H1 (cell line): ENCODE measurements around the gene EPN2. TPM values are rescaled to one million over a fixed set of nuclear protein-coding genes. Genes with fewer than 3 reads are reported as not detected.

Experiments
- CTCF ChIA-PET: fragments of 300-600 bp; sonication (Branson Sonifier 250); formaldehyde crosslinking; loops from one replicate; lab custom pipeline; 2021; ENCODE audit not compliant: partially characterized antibody; lab: Charles Lee
- POLR2A ChIA-PET: fragments of 300-600 bp; sonication (Branson Sonifier 250); formaldehyde crosslinking; loops from one replicate; lab custom pipeline; 2021; ENCODE audit warnings: inconsistent platforms; ENCODE audit not compliant: partially characterized antibody; lab: Charles Lee
- DNase-seq, 2 experiments: peaks; one replicate each; pipeline versions ENCODE4 v3.0.0 to v3.0.0-alpha.2; 2010 to 2022; ENCODE audit warnings: low spot score in 2 of 2, low read depth in 1 of 2, mixed read lengths in 1 of 2
- FAIRE-seq: peaks from 2 replicates; lab custom pipeline; 2011; peaks lifted over from hg19 to GRCh38; lab: Jason Lieb, UNC
- H2AFZ ChIP-seq: 2 replicates; pipeline ENCODE4 v1.8.1; 2012; ENCODE audit warnings: low read length, inconsistent platforms
- H2AK5ac ChIP-seq: 2 replicates; pipeline ENCODE4 v1.6.1; 2013; ENCODE audit warnings: low read depth, low read length
- H2BK120ac ChIP-seq: replicated peaks from 2 replicates; pipeline ENCODE3; 2013; ENCODE audit warnings: low read depth, low read length, inconsistent platforms
- H2BK12ac ChIP-seq: 2 replicates; pipeline ENCODE4 v1.6.1; 2013; ENCODE audit warnings: low read depth, low read length
- H2BK15ac ChIP-seq: 2 replicates; pipeline ENCODE4 v1.6.1; 2013; ENCODE audit warnings: low read length
- H2BK20ac ChIP-seq: 2 replicates; pipeline ENCODE4 v1.6.1; 2013; ENCODE audit warnings: low read length
- H2BK5ac ChIP-seq: 2 replicates; pipeline ENCODE4 v1.6.1; 2013; ENCODE audit warnings: low read depth, low read length
- H3K14ac ChIP-seq: 2 replicates; pipeline ENCODE4 v1.6.1; 2013; ENCODE audit warnings: inconsistent platforms; ENCODE audit not compliant: insufficient read length
- H3K18ac ChIP-seq: 2 replicates; pipeline ENCODE4 v1.6.1; 2013; ENCODE audit warnings: low read length; ENCODE audit errors: extremely low read depth
- H3K23ac ChIP-seq: 2 replicates; pipeline ENCODE4 v1.6.1; 2013; ENCODE audit warnings: inconsistent platforms; ENCODE audit not compliant: insufficient read length
- H3K23me2 ChIP-seq: 2 replicates; pipeline ENCODE4 v1.6.1; 2013; ENCODE audit warnings: low read depth, low read length
- H3K27ac ChIP-seq: 2 replicates; pipeline ENCODE4 v1.6.1; 2011; ENCODE audit warnings: low read depth, low read length, inconsistent platforms
- H3K27me3 ChIP-seq, 4 experiments: replicated peaks in 1 of 4; 1 replicate in 1 of 4; 2 replicates in 3 of 4; pipeline versions ENCODE4 v1.6.1 to v1.8.1; 2011 to 2013; ENCODE audit warnings: low read length in 3 of 4, mild to moderate bottlenecking in 3 of 4, inconsistent platforms in 2 of 4, mixed read lengths in 2 of 4, moderate library complexity in 1 of 4; ENCODE audit not compliant: control insufficient read depth in 3 of 4, insufficient read depth in 3 of 4; ENCODE audit errors: extremely low read depth in 1 of 4
- H3K36me3 ChIP-seq, 4 experiments: 2 replicates each; pipeline versions ENCODE4 v1.6.1 to v1.8.1; 2011 to 2013; ENCODE audit warnings: mild to moderate bottlenecking in 4 of 4, low read length in 3 of 4, moderate library complexity in 2 of 4, control low read depth in 1 of 4, inconsistent platforms in 1 of 4; ENCODE audit not compliant: insufficient read depth in 4 of 4, control insufficient read depth in 2 of 4
- H3K4ac ChIP-seq: replicated peaks from 2 replicates; pipeline ENCODE3; 2013; ENCODE audit warnings: low read length, low read depth, mixed read lengths, inconsistent platforms; ENCODE audit not compliant: insufficient read length
- H3K4me1 ChIP-seq, 4 experiments: replicated peaks in 1 of 4; 1 replicate in 1 of 4; 2 replicates in 3 of 4; pipeline versions ENCODE4 v1.6.1 to v1.8.1; 2011 to 2013; ENCODE audit warnings: low read length in 3 of 4, inconsistent platforms in 2 of 4, mixed read lengths in 1 of 4; ENCODE audit not compliant: insufficient read depth in 4 of 4, control insufficient read depth in 3 of 4
- H3K4me2 ChIP-seq, 2 experiments: 2 replicates each; pipeline versions ENCODE4 v1.6.1 to v1.8.1; 2011 to 2013; ENCODE audit warnings: low read depth in 2 of 2, low read length in 2 of 2, control low read depth in 1 of 2, inconsistent platforms in 1 of 2, mild to moderate bottlenecking in 1 of 2; ENCODE audit not compliant: insufficient read depth in 1 of 2
- H3K4me3 ChIP-seq, 4 experiments: fragments of 200-600, 300-600 bp in 1 of 4; sonication (generic), shearing (Covaris generic), sonication (Bioruptor Twin) in 1 of 4; 2 replicates each; pipeline versions ENCODE4 v1.5.1 to v1.8.1; 2011 to 2016; ENCODE audit warnings: low read length in 4 of 4, low read depth in 3 of 4, control low read depth in 2 of 4, inconsistent platforms in 2 of 4, mild to moderate bottlenecking in 2 of 4, mixed read lengths in 1 of 4, moderate library complexity in 1 of 4; ENCODE audit not compliant: insufficient read depth in 2 of 4; ENCODE audit errors: extremely low read depth in 1 of 4
- H3K56ac ChIP-seq: replicated peaks from 2 replicates; pipeline ENCODE3; 2013; ENCODE audit warnings: low read depth, mild to moderate bottlenecking, mixed read lengths, low read length, inconsistent platforms; ENCODE audit not compliant: insufficient read length
- H3K79me1 ChIP-seq: 2 replicates; pipeline ENCODE4 v1.6.1; 2013; ENCODE audit warnings: low read depth, low read length, control low read depth
- H3K79me2 ChIP-seq, 2 experiments: 2 replicates each; pipeline versions ENCODE4 v1.6.1 to v1.8.1; 2012 to 2013; ENCODE audit warnings: low read length in 2 of 2, mild to moderate bottlenecking in 2 of 2, inconsistent platforms in 1 of 2; ENCODE audit not compliant: insufficient read depth in 2 of 2, control insufficient read depth in 1 of 2
- H3K9ac ChIP-seq, 4 experiments: replicated peaks in 1 of 4; 1 replicate in 1 of 4; 2 replicates in 3 of 4; pipeline versions ENCODE4 v1.6.1 to v1.8.1; 2011 to 2013; ENCODE audit warnings: low read depth in 3 of 4, low read length in 3 of 4, control low read depth in 2 of 4, mild to moderate bottlenecking in 2 of 4, moderate library complexity in 2 of 4, inconsistent platforms in 1 of 4; ENCODE audit errors: extremely low read depth in 1 of 4
- H3K9me3 ChIP-seq, 2 experiments: 2 replicates each; pipeline versions ENCODE4 v1.6.1 to v1.8.1; 2012 to 2013; ENCODE audit warnings: mild to moderate bottlenecking in 2 of 2, moderate library complexity in 2 of 2, control low read depth in 1 of 2, inconsistent platforms in 1 of 2, low read depth in 1 of 2, low read length in 1 of 2, mixed read lengths in 1 of 2; ENCODE audit not compliant: insufficient read depth in 2 of 2
- H4K20me1 ChIP-seq, 2 experiments: replicated peaks in 1 of 2; 2 replicates each; pipeline versions ENCODE3 to v1.8.1; 2011 to 2013; ENCODE audit warnings: inconsistent platforms in 2 of 2, low read length in 2 of 2, mild to moderate bottlenecking in 1 of 2; ENCODE audit not compliant: insufficient read depth in 2 of 2, control insufficient read depth in 1 of 2
- H4K5ac ChIP-seq: 2 replicates; pipeline ENCODE4 v1.6.1; 2013; ENCODE audit warnings: low read length, low read depth, mixed read lengths, inconsistent platforms; ENCODE audit not compliant: insufficient read length
- H4K8ac ChIP-seq: 2 replicates; pipeline ENCODE4 v1.8.0; 2013; ENCODE audit warnings: mild to moderate bottlenecking, moderate library complexity, low read length, inconsistent platforms; ENCODE audit not compliant: insufficient read depth; ENCODE audit errors: extremely low read depth
- H4K91ac ChIP-seq: replicated peaks from 2 replicates; pipeline ENCODE3; 2013; ENCODE audit warnings: low read length, mixed read lengths, inconsistent platforms; ENCODE audit not compliant: insufficient read length
- CHD1 ChIP-seq: IDR thresholded peaks from 2 replicates; pipeline ENCODE4 v1.6.1; 2012; ENCODE audit warnings: low read depth, low read length, improper control_type of control experiment
- CHD2 ChIP-seq: IDR thresholded peaks from 2 replicates; pipeline ENCODE4 v1.6.1; 2012; ENCODE audit warnings: low read length, improper control_type of control experiment
- CREB1 ChIP-seq: IDR thresholded peaks from 2 replicates; pipeline ENCODE4 v1.6.1; 2012; ENCODE audit warnings: inconsistent platforms
- EZH2 ChIP-seq: fragments of 200-600 bp; sonication (generic); IDR thresholded peaks from 2 replicates; pipeline ENCODE4 v1.7.1; 2012; ENCODE audit warnings: low read depth, mild to moderate bottlenecking, moderate library complexity, low read length, inconsistent platforms; ENCODE audit not compliant: severe bottlenecking
- MAFK ChIP-seq: IDR thresholded peaks from 2 replicates; pipeline ENCODE4 v1.6.1; 2012; ENCODE audit warnings: low read depth, mild to moderate bottlenecking, improper control_type of control experiment, low read length
- PHF8 ChIP-seq: fragments of 200-600 bp; sonication (generic); conservative IDR thresholded peaks from 2 replicates; pipeline ENCODE4 v1.7.1; 2012; ENCODE audit warnings: low read depth, mild to moderate bottlenecking, inconsistent platforms, low read length, moderate library complexity
- RBBP5 ChIP-seq: IDR thresholded peaks from 2 replicates; pipeline ENCODE4 v1.7.1; 2012; ENCODE audit warnings: low read depth, mild to moderate bottlenecking, inconsistent platforms, low read length, moderate library complexity, borderline replicate concordance
- RXRA ChIP-seq: IDR thresholded peaks from 2 replicates; pipeline ENCODE4 v1.6.1; 2011; ENCODE audit warnings: low read depth, mild to moderate bottlenecking, low read length, moderate library complexity; ENCODE audit not compliant: insufficient read depth
- SAP30 ChIP-seq: fragments of 300-600 bp; sonication (generic); IDR thresholded peaks from 2 replicates; pipeline ENCODE4 v1.7.1; 2012; ENCODE audit warnings: low read length, moderate library complexity, mild to moderate bottlenecking, inconsistent platforms; ENCODE audit not compliant: insufficient read depth, insufficient replicate concordance
- SIN3A ChIP-seq, 2 experiments: IDR thresholded peaks in 1 of 2; conservative IDR thresholded peaks in 1 of 2; 2 replicates each; pipeline ENCODE4 v1.6.1; 2011 to 2012; ENCODE audit warnings: low read length in 2 of 2, improper control_type of control experiment in 1 of 2, low read depth in 1 of 2, mild to moderate bottlenecking in 1 of 2
- TEAD4 ChIP-seq: IDR thresholded peaks from 2 replicates; pipeline ENCODE4 v1.6.1; 2012; ENCODE audit warnings: low read depth, low read length, inconsistent platforms, mixed read lengths
- WGBS, 2 experiments: shearing (Covaris generic) in 1 of 2; methylation state at CpG; one replicate each; pipeline versions ENCODE4 v1.1.6 to v1.1.7; 2013 to 2015; ENCODE audit warnings: low lambda C conversion rate in 2 of 2, mixed read lengths in 2 of 2, inconsistent platforms in 1 of 2, low coverage in 1 of 2, missing lambda C conversion rate in 1 of 2; ENCODE audit not compliant: insufficient replicate concordance in 2 of 2, insufficient coverage in 1 of 2, insufficient read length in 1 of 2; ENCODE audit errors: extremely low coverage in 1 of 2, missing lambda C conversion rate in 1 of 2; 5-methylcytosine and 5-hydroxymethylcytosine counted together
- polyA plus RNA-seq, 7 experiments: library from polyadenylated mRNA; depleted of rRNA in 3 of 7; stranded (reverse) in 5 of 7; unstranded in 2 of 7; fragments of >200 nt in 5 of 7; fragments of 200-250 nt in 2 of 7; gene quantifications; 1 replicate in 5 of 7; 2 replicates in 1 of 7; 4 replicates in 1 of 7; pipeline versions ENCODE4 v1.2.1 to v1.2.3, GENCODE V29; 2011 to 2013; ENCODE audit warnings: missing spikeins in 2 of 7, mixed read lengths in 2 of 7
- total RNA-seq: library from RNA; stranded (reverse); fragmentation: NEBNext Ultra II Directional; extraction: Animal tissue kit (Norgen Biotek cat#: 25700); gene quantifications from 2 replicates; pipeline ENCODE4 v1.2.1, GENCODE V29; 2021

Gene EPN2
- total and polyA plus RNA-seq, 2 of the 8 experiments (the other 6 are each of a cell fraction or from before 2014, with no cell fraction given) = 28.7 to 55.8 TPM

- no peaks in the 10 kb centered on the region for H3K79me2 ChIP-seq
- FAIRE-seq = no peak
- no peak for DNase-seq
- H4K5ac ChIP-seq = no peak overlapping the region
- H2AFZ ChIP-seq = no peak overlapping the region
- no peak overlapping the region for H3K4me2 ChIP-seq
- ChIA-PET CTCF (interaction anchor here (1.4 to 2.1 kb wide), 2 partner anchors 51 to 407 kb away, joined by 3 to 8 read pairs; no protein-coding TSS in a partner anchor), POLR2A (interaction anchor here (1.0 to 1.2 kb wide), 2 partner anchors 18 to 23 kb away, joined by 3 read pairs; partner anchors contain the start of gene MAPK7)
- H4K20me1 ChIP-seq = peaks cover 0 to 4% of the 10 kb centered on the region in 2 experiments
- no peak overlapping the region for H2BK120ac ChIP-seq
- H3K36me3 ChIP-seq = peaks cover 0 to 7% (median 0%) of the 10 kb centered on the region in 4 experiments; a peak in 1 of 8 replicates
- no peaks in the 10 kb centered on the region; a peak in 1 of 7 replicates for H3K27me3 ChIP-seq
- H2BK12ac ChIP-seq = no peak overlapping the region
- H3K9ac ChIP-seq = no peak overlapping the region
- H3K4me1 ChIP-seq = peaks cover 0 to 9% (median 2%) of the 10 kb centered on the region in 4 experiments; a peak in 3 of 7 replicates
- no peak overlapping the region for H3K27ac ChIP-seq
- no peak overlapping the region for H3K4me3 ChIP-seq
- no peak overlapping the region for H3K14ac ChIP-seq
- TF ChIP-seq EZH2 (no peak), RXRA (no peak), TEAD4 (no peak), MAFK (no peak), SAP30 (no peak), CHD1 (no peak), CHD2 (no peak), CREB1 (no peak), RBBP5 (no peak), SIN3A (conservative IDR thresholded peaks at IDR 0.05 in 1 of 2, IDR thresholded peaks at IDR 0.05 in 1 of 2; ENCODE audit: low read depth in 1 of 2, low read length in 2 of 2) (no peak), PHF8 (no peak)
- H2BK20ac ChIP-seq = no peak overlapping the region
- peaks cover 6% of the 10 kb centered on the region; the same call in 1 of the 2 replicates for H3K23me2 ChIP-seq
- H2AK5ac ChIP-seq = no peak overlapping the region
- H4K91ac ChIP-seq = no peak overlapping the region
- no peaks in the 10 kb centered on the region for H3K9me3 ChIP-seq
- no peak overlapping the region for H2BK15ac ChIP-seq
- H3K4ac ChIP-seq = no peak overlapping the region
- 91% methylated on average over 5 of the region's 5 CpGs; no CpG with 5 or more reads in 1 of the 2 experiments for WGBS, 2 experiments
- no peak overlapping the region for H2BK5ac ChIP-seq
- no peak overlapping the region for H3K56ac ChIP-seq
- no peak overlapping the region for H3K23ac ChIP-seq
- no peak overlapping the region for H3K18ac ChIP-seq
- H3K79me1 ChIP-seq = peaks cover 2% of the 10 kb centered on the region; the same call in 1 of the 2 replicates
- H4K8ac ChIP-seq = no peak overlapping the region
These were observed 122.7 kb downstream of the EPN2 start for GRCh38 chr17:19359856-19360255.
